ENCODE data around the gene ATG7.

The ATG7 gene

DNA sequence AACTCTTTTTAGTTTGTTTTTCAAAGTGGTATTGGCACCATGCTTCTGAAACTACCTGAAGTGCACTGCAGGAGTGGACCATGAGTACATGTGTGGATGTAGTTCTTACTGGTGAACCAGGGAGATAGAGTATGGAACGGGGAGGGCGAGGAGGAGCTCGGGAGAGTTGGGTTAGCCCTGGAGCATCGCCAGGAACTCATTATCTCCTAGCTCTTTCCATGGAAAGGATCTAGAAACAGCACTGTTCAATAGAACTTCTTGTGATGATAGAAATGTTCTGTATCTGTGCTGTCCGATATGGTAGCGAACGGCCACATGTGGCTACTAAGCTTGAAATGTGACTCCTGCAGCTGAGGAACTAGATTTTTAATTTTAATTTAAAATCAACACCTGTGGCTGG lies 324.2 kb downstream of the ATG7 start:
- H3K36me3 ChIP-seq: peaks cover 39% of the 10 kb centered on the region
- no peak overlapping the region for H3K4me3 ChIP-seq (ENCODE audit: low read depth, low read length)
- TF ChIP-seq, protein P1, sequence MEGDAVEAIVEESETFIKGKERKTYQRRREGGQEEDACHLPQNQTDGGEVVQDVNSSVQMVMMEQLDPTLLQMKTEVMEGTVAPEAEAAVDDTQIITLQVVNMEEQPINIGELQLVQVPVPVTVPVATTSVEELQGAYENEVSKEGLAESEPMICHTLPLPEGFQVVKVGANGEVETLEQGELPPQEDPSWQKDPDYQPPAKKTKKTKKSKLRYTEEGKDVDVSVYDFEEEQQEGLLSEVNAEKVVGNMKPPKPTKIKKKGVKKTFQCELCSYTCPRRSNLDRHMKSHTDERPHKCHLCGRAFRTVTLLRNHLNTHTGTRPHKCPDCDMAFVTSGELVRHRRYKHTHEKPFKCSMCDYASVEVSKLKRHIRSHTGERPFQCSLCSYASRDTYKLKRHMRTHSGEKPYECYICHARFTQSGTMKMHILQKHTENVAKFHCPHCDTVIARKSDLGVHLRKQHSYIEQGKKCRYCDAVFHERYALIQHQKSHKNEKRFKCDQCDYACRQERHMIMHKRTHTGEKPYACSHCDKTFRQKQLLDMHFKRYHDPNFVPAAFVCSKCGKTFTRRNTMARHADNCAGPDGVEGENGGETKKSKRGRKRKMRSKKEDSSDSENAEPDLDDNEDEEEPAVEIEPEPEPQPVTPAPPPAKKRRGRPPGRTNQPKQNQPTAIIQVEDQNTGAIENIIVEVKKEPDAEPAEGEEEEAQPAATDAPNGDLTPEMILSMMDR (IDR thresholded peaks at IDR 0.05; ENCODE audit: low read depth, low read length): no peak
- H3K9me3 ChIP-seq (ENCODE audit: severe bottlenecking): no peaks in the 10 kb centered on the region
- DNase-seq: no peak
- H3K27ac ChIP-seq: no peak overlapping the region
- no peaks in the 10 kb centered on the region for H3K27me3 ChIP-seq (ENCODE audit: insufficient read depth, low read depth, severe bottlenecking)

DNA sequence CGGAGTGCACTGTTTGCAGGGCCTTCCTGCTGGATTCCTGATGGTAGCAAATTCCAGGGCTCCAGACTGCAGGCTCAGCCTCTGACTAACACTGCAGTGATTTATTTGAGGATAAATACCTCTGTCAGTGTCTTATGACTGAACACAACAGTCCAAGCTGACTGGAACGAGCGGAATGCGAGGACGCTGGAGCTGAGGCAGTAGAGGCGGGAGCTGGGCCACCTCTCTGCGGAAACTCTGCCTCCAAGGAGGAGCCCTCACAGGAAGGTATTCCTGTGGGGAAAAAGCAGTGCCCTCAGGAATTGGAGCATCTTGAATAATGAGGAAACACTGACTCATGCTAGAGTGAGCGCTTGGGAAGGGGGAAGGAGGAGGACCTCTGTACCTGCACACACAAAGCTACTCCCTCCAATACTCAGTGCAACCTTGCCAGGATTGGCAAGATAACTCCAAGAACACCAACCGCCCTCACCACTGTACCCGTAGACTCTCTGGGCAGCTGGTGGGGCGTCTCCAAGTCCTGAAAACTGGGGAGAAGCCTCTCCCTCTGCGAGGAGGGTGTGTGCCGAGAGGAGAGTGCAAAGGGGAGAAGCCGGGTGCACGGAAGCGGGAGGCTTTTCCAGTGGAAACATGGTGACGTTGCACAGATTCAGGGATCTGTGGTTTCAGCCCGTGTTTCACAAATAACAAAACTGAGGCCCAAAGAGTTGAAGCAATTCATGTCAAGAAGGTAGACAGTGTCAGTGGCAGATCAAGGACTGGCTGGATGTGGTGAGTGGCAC lies 328.5 kb downstream of the ATG7 start:
- H3K27ac ChIP-seq: no peak overlapping the region; the same call in 1 of the 2 replicates
- peaks cover 31% of the 10 kb centered on the region for H3K36me3 ChIP-seq
- no peaks in the 10 kb centered on the region for H3K27me3 ChIP-seq (ENCODE audit: insufficient read depth, low read depth, severe bottlenecking)
- no peak overlapping the region for H3K4me3 ChIP-seq (ENCODE audit: low read depth, low read length)
- DNase-seq: no peak
- TF ChIP-seq, protein P1 (IDR thresholded peaks at IDR 0.05; ENCODE audit: low read depth, low read length): no peak
- H3K9me3 ChIP-seq (ENCODE audit: severe bottlenecking): no peaks in the 10 kb centered on the region

DNA sequence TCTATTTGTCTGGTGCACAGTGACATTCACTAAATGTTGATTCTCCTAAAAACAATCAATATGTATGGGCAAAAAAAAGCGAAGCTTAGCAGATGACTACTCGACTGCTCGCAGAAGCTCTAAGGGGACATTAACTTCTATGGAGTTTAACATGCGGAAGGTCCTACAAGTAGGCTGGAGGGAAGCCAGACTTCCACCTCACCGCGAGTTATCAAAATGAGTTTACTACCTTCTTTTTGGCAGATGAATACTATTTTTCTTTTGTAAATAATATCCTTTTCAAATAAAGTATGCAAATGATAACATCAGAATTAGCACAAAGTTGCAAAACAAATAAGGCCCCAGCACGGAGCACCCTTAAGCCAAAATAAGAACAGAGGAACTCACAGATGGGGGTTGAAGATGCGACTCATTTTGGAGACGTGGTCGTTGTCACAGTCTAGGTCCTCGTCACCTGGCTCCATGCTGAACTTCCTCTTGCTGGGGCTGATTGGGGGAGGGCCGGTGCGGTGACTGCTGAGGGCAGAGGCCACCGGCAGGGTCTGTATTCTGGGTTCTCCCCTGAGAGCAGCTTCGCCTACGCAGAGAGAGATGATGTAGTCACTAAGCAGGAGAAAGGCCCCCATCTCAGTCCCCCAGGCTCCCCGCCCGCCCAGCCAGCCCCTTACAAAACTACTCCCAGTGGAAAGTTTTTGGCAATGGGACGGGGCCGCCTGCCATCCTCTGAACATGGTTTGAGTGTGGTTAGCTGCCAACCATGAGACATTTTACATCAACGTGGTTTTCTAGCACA lies 329.4 kb downstream of the ATG7 start:
- no peak overlapping the region for H3K27ac ChIP-seq
- TF ChIP-seq, protein P1 (IDR thresholded peaks at IDR 0.05; ENCODE audit: low read depth, low read length): no peak
- no peaks in the 10 kb centered on the region for H3K9me3 ChIP-seq (ENCODE audit: severe bottlenecking)
- H3K27me3 ChIP-seq (ENCODE audit: insufficient read depth, low read depth, severe bottlenecking): no peaks in the 10 kb centered on the region
- no peak overlapping the region for H3K4me3 ChIP-seq (ENCODE audit: low read depth, low read length)
- H3K36me3 ChIP-seq: peaks cover 34% of the 10 kb centered on the region
- no peak for DNase-seq

- H3K36me3 ChIP-seq: peaks cover 36% of the 10 kb centered on the region
- H3K27ac ChIP-seq: no peak overlapping the region
- no peak overlapping the region for H3K4me3 ChIP-seq (ENCODE audit: low read depth, low read length)
- H3K9me3 ChIP-seq (ENCODE audit: severe bottlenecking): no peaks in the 10 kb centered on the region
- TF ChIP-seq, protein P1 (IDR thresholded peaks at IDR 0.05; ENCODE audit: low read depth, low read length): no peak
- no peak for DNase-seq
- H3K27me3 ChIP-seq (ENCODE audit: insufficient read depth, low read depth, severe bottlenecking): no peaks in the 10 kb centered on the region
Measured at GRCh38 chr3:11602239-11602840, 330.1 kb downstream of the ATG7 start.

DNA sequence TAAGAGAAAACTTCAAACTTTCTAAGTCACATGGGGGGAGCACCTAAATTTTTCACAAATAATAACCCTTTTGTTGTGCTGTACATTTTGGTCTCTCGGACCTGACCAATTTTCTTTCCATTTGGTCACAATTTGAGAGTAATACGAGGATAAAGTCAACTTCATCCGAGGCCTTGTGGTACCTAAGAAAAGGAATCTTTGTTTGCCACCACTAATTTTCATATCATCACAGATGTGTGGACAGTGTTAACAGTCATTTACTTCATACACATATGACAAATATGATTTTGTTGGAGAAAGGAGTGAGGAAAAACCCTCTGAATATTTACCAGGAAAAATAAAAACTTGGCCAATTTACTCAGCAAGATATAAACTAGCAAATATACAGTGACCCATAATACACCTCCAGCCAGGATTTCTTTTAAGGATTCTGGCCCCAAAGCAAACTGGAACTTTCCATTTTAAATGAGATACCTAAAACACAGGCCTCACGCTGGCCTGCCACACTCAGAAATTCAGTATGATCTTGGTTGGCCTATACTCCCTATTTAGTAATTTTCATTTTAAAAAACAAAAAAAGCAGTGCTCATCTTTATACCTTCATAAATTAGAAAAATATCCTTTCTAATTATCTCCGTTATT lies 330.8 kb downstream of the ATG7 start:
- peaks cover 36% of the 10 kb centered on the region for H3K36me3 ChIP-seq
- H3K4me3 ChIP-seq (ENCODE audit: low read depth, low read length): no peak overlapping the region
- TF ChIP-seq, protein P1 (IDR thresholded peaks at IDR 0.05; ENCODE audit: low read depth, low read length): no peak
- H3K9me3 ChIP-seq (ENCODE audit: severe bottlenecking): no peaks in the 10 kb centered on the region
- DNase-seq: no peak
- H3K27me3 ChIP-seq (ENCODE audit: insufficient read depth, low read depth, severe bottlenecking): no peaks in the 10 kb centered on the region
- H3K27ac ChIP-seq: no peak overlapping the region
